Epithelial cell of prostate (primary cell): ENCODE results near the gene TP53I13.

Experiments used
- DNase-seq: peaks from one replicate; pipeline ENCODE4 v3.0.0-alpha.2; 2011; ENCODE audit warnings: low read depth, low spot score
- H3K27ac ChIP-seq: fragments of 450-650 bp; 2 replicates; pipeline ENCODE4 v1.5.1; 2017; ENCODE audit warnings: mild to moderate bottlenecking

The TP53I13 gene

DNA sequence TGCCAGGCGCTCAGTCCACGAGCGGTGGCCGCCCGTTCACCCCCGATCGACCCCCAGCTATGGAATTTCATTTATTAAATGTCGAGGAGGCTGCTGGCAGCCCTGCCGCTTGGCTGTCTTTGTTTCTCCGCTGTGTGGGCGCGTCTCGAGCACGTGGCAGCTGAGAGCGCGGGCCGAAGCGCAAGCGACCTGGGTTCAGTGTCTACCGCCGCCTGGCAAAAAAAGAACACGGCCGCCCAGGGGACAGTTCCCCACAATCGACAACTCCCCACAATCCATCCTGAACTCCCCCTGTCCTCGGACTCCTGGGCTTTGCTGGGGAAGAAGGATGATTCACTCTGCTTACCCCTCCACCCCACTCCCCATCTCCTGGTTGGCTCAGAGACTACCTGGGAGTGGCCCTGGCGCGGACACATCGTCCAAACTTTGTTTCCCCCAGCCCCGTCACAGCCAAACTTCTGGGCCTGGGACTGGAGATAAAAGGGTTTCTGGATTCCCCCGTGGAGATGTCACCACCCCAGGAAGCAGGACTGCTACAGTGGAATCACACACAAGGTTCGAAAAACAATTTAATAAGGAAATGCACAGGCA lies 22.7 kb downstream of the TP53I13 start:
- DNase-seq: no peak

DNA sequence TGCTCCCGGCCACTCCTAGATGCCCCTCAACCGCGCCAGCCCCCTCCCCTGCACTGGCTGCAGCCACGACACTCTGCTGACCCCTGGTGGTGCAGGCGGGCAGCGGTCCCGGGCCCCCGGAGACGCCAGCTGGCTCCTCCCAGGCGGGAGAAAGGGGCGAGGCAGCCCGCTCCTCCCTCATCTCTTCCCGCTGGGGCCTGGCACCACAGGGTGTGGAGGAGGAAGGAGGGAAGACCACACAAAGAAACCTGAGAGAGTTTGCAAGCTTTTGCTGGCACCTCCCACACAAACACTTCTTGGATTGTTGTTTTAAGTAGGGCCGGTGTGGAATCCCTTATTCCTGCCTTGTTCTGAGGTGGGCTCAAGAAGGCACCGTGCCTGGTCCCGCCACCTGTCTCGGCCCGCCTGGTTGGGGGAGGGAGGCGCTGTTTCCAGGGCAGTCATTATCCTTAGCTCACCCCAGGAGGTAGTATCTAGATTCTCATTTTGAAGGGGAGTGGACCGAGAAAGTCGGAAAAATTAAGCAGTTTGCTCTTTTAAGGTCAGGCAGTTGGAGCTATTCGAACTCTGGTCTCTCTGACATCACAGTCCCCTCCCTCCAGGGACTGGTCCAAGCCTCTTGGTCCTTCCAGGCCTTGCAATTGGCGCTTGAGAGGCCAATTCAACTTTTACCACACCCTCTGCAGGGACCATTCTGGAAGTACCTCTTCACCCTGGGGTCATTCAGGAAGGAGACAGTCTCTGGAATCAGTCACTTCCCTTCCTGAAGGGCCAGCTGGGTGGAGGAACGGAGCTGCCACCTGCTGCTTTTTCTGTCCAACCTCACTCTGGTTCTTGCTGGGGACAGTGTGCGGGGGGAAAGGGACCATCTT lies 23.5 kb downstream of the TP53I13 start:
- peak overlapping the region; percentile 52 for H3K27ac ChIP-seq

More for the DNA sequence above, 22.7 kb downstream of the TP53I13 start:
- H3K27ac ChIP-seq: peak overlapping the region; percentile 52

DNA sequence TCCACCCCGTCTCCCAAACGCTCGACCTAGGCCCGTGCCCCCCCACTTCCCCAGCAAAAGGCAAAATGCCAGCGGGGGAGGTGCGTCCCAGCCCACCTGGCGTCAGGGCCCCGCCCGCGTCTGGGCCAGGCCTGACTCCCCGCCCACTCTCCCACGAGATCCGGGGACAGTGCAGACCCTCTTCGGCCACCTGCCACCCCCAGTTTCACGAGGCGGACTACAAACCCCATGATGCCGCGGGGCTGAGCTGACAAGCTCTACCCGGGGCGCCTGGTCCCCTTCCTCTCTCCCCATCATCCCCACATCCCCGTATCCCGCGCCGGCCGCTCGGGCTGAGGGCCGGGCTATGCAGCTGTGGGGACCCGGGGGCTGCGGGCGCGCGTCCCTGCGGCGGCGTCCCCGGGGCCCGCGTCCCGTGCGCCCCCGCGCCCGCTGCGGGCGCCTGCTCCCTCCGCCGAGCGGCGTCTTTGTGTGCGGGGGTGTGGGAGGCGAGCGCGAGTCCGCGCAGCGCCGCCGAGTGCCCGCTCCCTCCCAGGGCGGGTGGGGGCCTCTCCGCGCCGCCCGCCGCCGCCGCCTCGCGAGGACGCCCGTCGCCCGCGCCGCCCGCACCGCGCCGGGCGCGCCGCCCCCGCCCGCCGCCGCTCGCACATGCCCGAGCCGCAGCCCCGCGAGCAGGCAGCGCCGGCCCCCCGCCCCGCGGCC lies 24.5 kb downstream of the TP53I13 start, which contains the start of gene ANKRD13B:
ANKRD13B (plus strand) TSS at position 283 of the 702 bp plus-strand sequence. CDS start 490 bp downstream, outside the sequence.
- no peak for DNase-seq
- peak within 1 kb of the TSS; percentile 52 for H3K27ac ChIP-seq

More for the DNA sequence above, 23.5 kb downstream of the TP53I13 start:
- DNase-seq: no peak

DNA sequence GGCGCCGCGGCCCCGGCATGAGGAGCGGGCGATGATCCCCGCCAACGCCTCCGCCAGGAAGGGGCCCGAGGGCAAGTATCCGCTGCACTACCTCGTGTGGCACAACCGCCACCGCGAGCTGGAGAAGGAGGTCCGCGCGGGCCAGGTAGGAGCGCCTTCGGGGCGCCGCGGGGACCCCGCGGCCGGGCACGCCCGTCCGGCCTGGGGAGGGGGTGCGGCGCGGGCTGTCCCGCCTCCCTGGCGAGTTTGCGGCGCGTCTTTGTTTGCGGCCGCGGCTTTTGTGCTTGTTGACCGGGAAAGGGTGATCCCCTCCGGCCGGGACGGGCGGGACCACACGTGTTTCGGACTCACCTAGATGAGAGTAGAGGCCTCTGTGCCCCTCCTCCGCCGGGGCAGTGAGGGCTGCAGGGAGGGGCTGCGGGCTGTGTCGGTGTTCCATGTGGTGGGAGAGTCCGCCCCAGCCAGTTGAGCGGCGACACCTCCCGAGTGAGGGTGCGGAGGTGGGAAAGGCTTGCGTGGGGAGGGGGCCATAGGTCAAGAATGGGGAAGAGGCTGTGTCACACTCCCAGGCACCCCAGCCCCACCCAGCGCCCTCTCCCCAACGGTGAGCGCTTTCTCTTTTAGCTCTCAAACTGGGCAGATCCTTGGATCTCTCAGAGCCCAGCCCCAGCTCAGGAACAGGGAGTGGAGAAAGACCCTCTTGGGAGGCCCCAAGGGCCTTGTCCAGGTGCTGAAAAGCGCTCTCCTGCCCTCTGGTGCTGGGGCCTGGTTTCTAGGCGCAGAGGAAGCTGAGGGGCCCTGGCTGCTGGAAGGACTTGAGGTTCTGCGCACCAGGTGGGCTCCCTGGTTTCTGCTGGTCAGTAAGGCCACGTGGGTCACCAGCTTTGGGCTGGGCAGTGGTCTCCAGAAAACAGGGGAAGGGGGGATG lies 25.4 kb downstream of the TP53I13 start:
- H3K27ac ChIP-seq: no peak overlapping the region
- DNase-seq: no peak

DNA sequence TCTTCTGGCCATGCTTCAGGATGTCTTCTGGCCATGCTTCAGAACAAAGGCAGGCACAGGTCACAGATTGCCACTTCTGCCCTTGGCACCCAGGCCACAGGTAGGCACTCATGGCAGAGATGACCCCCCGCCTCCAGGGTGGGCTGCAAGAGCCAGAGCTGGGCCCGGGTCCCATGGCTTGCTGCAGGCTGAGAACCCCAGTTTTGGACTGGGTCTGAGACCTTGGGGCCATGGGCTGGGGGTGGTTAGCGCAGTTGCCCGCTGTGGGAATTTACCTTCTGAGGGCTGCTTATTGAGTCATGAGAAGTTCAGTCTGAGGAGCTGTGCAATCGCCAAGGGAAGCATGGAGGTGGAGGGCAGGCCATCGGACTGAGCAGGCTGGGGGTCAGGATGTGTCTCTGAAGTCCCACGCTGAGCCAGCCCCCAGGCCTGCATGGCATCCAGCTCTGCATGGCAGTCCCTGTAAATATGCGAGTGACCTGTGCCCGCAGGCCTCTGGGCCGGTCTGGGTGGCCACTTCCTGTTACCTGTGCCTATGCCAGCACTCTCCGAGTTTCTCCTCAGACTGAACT lies 26.1 kb downstream of the TP53I13 start:
- no peak overlapping the region for H3K27ac ChIP-seq
- no peak for DNase-seq

DNA sequence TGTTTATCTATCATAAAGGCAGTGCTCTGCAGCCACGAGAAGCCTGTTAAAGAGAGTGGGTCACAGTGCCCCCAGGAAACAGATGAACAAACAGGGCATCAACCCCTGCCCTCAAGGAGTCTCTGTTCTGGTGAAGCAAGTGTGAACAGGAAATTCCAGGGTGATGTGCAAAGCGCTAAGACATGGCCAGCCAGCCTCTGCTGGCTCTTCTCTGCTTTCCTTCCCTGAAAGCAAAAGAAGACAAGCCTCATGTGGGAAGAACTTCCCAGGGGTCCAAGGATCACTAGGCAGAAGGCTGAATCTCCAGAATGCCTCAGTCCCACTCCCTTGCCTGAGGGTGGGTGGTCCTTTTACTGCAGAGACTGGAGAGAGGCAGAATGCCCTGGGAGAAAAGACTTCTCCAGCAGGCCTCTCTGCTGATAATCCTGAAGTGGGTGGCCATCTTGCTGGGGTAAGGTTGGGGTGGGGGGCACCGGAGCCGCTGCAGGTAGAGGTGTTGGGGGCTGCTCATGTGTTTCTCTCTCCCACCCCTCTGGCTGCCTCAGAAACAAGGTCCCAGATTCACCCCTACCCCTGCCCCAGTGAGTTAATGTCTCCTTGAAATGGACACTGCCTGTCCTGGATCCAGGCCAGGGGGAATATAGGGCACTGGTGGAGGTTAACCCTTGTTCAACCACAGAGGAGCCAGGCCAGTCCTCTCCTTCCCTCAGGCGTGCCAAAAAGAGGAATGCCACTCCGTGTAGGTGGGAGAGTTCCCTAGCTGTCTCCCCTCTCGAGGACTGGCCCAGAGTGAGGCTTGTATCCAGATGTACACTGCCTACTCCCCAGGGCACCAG lies 26.8 kb downstream of the TP53I13 start:
- no peak overlapping the region for H3K27ac ChIP-seq
- no peak for DNase-seq

DNA sequence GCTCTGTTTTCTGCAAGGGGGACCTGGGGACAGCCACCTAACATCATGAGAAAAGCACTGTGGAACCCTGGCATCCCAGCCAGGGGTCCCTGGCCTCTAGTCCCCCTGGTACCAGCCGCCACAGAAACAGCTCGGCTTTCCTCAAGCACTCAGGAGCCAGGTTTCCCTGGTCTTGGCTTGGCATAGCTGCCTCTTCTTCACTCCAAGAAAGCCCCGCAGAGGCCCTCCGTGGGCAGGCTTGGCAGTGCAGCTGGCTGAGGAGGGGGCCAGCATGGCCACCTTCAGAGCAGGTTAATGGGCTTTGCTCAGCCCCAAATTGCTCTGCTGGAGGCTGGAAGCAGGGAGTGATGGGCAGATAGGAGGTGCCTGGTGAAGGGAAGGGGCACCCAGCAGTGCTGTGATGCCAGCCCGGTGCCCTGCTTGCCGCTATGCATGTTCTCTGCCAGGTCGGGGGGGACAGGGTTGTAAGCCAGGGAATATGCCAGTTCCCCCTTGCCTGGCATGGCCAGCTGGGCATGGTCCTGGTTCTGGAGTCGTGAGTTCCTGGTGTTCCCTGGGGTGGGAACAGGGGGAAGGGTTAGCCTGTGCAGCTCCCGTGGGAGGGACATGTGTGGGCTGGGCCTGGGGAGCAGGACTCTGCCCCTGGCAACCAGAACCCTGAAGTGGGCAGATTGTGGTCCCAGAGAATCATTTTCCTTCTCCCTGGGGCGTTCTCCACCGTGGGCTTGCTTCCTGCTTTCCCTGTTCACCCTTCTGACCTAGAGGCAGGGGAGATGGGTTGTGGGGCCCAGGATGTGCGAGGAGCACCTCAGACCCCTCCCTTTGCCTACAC lies 27.7 kb downstream of the TP53I13 start:
- no peak overlapping the region for H3K27ac ChIP-seq
- DNase-seq: no peak

DNA sequence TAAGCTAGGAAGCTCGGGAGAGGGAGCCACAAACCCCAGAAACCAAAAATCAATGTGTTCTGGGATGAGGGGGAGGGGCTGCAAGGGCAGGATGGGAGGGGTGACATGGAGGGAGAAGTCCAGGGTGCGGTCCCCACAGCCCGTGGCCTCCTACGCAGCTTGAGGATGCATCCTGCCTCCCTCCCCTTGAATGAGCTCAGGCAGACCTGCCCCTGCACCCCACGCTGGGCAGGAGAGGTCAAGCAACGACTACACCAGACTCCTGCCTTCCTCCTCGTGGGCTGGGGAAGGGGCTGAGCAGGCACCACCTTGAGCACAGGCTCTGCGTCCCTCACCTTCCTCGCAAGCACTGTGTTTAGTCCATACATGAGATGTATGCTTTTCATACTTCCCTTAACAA lies 28.3 kb downstream of the TP53I13 start:
- no peak for DNase-seq
- H3K27ac ChIP-seq: no peak overlapping the region

DNA sequence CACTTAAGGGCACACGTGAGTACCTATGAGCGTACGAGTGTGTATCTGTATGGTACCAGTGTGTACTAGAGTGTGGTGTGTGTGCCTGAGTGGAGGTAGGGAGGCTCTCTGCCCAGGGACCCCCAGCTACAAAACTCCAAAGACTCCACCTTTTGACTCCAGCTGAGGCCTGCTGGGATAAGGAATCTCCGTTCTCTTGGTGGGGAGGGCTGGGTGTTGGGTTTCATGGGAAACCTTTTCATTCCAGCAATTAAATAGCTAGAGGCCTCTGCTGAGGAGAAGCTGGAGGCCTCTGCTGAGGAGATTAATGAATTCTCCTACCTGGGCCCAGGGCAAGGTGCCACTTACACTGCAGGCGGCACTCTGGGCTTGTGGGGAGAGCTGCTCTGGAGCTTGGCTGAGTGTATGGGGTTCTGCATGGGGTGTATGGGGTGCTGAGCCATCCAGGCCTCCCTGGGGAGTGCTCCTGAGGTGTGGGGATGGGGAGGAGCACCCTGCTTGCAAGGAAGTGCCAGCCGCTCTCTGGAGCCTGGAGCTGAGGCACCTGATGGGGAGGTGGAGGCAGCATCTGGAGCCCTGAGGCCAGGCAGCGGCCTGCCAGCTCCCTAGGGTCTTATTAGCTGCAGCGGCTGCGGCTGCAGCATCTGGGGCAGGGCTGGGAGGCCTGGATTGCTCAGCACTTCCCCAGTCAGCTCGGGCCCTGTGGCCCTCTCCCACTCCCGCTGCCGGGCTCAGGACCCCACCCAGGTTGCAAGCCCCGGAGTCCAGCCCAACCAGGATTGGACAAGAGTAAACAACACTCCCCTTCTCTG lies 29.1 kb downstream of the TP53I13 start:
- H3K27ac ChIP-seq: no peak overlapping the region
- no peak for DNase-seq

DNA sequence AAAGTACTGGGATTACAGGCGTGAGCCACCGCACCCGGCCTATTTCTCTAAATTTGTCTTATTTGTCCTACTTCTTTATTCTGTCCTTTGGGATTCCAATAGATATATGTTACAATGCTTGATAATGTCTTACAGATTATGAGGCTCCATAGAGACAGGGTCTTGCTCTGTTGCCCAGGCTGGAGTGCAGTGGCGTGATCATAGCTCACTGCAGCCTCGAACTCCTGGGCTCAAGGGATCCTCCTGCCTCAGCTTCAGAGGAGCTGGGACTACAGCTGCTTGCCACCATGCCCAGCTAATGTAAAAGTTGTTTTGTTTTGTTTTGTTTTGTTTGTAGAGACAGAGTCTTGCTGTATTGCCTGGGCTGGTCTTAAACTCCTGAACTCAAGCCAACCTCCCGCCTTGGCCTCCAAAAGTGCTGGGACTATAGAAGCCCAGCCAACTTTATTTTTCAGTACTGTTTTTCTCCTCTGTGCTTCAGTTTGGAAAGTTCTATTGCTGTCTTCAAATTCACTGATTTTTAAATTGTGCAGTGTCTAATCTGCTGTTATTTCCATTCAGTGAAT lies 34.7 kb downstream of the TP53I13 start:
- H3K27ac ChIP-seq: no peak overlapping the region
- DNase-seq: no peak

DNA sequence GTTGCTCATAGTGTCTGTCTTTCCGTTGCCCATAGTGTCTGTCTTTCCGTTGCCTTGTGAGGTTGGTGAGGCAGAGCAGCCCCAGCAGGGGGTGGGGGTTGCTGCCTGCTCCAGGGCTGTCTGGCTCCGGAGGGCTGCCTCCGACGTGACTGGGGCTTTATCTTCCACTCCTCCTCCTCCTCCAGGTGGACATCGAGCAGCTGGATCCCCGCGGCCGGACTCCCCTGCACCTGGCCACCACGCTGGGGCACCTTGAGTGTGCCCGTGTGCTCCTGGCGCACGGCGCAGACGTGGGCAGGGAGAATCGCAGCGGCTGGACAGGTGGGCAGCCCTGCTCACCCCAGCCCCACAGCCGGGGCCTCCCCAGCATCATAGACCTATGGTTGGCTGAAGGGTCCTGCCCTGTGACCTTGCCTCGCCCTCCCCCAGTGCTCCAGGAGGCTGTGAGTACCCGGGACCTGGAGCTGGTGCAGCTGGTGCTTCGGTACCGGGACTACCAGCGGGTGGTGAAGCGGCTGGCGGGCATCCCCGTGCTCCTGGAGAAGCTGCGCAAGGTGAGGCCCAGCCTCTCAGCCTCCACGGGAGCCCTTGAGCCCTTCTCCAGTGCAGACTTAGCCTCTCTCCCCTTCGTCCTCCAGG lies 39.2 kb downstream of the TP53I13 start:
- no peak for DNase-seq
- H3K27ac ChIP-seq: no peak overlapping the region

DNA sequence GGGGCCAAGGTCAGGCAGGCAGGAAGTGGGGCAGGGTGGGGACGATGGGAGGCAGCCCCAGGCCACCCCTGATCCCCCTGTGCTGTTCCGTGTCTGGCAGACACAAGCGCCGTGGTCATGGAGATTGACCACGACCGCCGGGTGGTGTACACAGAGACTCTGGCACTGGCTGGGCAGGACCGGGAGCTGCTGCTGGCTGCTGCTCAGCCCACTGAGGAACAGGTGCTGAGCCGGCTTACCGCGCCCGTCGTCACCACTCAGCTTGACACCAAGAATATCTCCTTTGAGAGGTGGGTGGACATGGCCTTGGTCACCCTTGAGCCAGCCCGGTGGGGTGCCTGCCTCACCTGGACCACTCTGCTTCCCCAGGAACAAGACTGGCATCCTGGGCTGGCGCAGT lies 40.5 kb downstream of the TP53I13 start:
- no peak for DNase-seq

DNA sequence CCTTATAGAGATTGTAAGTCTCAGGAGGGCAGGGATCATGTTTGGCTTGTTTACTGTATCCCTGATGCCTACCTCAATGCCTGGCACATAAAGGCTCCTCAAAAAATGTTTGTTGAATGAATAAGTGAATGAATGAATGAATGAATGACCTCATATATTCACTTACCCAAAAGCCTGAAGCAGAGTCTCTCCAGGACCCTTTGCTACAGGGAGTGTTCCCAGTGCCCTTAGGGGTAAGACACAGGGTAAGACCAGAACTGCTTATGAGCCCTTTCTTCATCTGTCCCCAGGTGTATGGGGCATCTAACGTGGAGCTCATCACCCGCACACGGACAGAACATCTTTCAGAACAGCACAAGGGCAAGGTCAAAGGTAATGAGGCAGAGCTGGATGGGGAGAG lies 41.9 kb downstream of the TP53I13 start:
- no peak for DNase-seq
- H3K27ac ChIP-seq: no peak overlapping the region

More for the DNA sequence above, 40.5 kb downstream of the TP53I13 start:
- H3K27ac ChIP-seq: no peak overlapping the region

DNA sequence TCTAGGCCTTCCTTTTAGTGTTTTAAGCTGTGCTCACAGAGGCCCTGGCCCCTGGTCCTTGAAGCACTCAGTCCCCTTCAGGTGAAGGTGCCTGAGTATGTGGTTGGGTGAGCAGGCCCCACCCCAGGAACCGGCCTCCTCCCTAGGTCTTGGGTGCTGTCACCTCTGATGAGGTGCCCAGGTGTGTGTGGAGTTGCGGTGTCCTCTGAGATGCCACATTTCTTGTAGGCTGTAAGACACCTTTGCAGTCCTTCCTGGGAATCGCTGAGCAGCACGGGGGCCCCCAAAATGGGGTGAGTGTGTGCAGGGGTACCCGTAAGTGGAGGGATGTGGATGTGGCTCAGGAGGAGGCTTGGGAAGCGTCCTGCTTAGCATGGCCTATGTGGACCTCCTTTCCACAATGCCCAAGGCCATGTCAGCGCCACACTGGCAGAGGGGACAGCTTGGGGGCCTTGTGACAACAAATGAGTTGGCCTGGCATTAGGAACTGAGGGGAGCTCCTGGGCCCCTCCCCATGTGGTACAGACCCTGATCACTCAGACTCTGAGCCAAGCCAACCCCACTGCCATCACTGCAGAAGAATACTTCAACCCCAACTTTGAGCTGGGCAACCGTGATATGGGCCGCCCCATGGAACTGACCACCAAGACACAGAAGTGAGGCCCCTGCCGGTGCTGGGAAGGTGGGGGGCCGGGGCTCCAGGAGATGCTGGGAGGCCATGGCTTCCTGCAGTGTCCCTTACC lies 43.0 kb downstream of the TP53I13 start:
- DNase-seq: no peak

DNA sequence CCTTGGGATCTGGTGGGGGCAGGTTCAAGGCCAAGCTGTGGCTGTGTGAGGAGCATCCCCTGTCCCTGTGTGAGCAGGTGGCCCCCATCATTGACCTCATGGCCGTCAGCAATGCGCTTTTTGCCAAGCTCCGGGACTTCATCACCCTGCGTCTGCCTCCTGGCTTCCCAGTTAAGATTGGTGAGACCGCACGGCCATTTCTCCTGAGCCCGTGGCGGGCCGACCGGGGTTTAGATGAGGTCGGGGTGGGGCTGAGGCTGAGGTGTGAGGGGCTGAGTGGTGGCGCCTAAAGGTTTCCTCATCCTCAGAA lies 43.5 kb downstream of the TP53I13 start:
- H3K27ac ChIP-seq: no peak overlapping the region
- no peak for DNase-seq

More for the DNA sequence above, 43.0 kb downstream of the TP53I13 start:
- H3K27ac ChIP-seq: no peak overlapping the region
